ENCODE measurements around the gene PLPP3.

The PLPP3 gene

GRCh38 chr1:56547977-56548376, 31.4 kb downstream of the PLPP3 start:
- no peak for DNase-seq (ENCODE audit: low spot score)

DNA sequence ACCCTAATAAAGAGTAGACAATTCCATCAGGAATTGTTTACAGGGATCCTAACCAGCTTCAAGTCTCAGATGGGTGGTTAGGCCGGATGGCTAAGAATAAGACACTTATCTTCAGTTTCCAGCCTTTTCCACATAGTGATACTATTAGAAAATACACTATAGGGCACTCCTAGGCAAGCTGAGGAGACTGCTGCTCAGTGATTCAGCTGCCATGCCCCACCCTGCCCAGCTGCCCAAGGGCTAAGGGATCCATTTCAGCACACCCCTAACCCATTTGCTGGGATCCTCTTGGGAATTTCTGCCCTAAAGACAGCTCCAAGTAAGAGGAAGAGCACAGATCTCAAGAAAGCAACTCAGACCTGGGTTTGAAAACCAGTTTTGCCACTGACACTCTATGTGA, 31.9 kb downstream of the PLPP3 start:
- DNase-seq (ENCODE audit: low spot score): no peak

- DNase-seq (ENCODE audit: low spot score): no peak
These were observed 33.7 kb downstream of the PLPP3 start for GRCh38 chr1:56545711-56546110.

DNA sequence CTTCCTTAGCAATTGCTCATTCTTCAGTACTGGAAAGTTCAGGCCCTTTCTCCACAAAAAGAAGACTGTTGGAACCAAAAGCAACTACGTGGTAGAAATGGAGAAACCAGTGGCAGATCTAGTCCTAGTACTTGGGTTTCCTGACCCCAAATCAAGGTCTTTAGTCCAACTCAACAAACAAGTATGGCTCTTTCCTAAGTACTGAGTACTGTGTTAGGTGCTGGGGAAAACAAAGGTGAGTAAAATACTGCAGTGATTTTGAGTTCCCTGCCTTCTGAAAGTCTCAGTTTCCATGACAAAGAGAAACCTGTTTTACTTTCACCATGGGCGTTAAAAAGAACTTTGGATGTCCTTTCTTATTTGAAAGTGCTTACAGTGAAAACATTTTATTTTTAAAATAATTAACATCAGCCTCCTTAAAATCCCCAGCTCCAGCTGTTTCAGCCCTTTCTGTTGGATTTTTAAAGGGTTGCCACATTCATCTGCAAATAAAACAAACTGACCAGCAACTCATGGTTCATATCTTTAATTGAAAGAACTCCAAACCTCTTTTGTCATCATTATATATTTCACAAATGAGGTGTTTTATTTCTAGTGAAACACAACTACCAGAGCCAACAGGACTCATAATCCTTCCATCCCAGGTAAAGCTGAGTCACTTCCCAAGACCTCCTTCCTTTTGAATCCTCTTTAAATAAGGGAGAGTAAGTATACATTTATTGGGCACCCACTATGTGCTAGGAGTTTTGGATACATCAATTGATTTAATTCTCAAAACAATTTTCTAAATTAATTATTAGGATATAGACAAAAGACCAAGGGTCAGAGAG, 35.4 kb downstream of the PLPP3 start:
- no peak for DNase-seq (ENCODE audit: low spot score)

- DNase-seq (ENCODE audit: low spot score): no peak
These were observed 36.7 kb downstream of the PLPP3 start for GRCh38 chr1:56542651-56543050.

DNA sequence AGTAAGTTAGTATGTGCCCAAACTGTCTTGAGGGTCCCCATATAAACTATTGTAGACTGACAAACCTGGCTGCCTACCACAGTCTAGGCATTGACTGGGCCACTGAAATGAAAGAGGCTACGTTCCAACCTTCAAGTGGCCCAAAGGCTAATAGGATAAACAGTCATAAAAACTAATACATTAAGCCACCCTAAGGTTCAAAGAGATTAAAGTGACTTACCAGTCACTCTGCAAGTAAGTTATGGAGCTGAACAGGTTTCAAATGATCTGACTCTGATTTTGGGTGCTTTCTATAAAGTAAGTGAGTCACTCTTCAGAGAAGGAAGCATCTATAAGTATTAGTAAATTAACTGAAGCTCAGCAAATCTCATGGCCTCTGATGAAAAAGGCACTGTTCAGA, 38.0 kb downstream of the PLPP3 start:
- DNase-seq (ENCODE audit: low spot score): no peak

- DNase-seq (ENCODE audit: low spot score): peak; percentile 13
These were observed 38.9 kb downstream of the PLPP3 start for GRCh38 chr1:56540467-56540866.

GRCh38 chr1:56539520-56539931, 39.8 kb downstream of the PLPP3 start:
- DNase-seq (ENCODE audit: low spot score): no peak

- no peak for DNase-seq (ENCODE audit: low spot score)
These were observed 40.8 kb downstream of the PLPP3 start for GRCh38 chr1:56538532-56538931.

DNA sequence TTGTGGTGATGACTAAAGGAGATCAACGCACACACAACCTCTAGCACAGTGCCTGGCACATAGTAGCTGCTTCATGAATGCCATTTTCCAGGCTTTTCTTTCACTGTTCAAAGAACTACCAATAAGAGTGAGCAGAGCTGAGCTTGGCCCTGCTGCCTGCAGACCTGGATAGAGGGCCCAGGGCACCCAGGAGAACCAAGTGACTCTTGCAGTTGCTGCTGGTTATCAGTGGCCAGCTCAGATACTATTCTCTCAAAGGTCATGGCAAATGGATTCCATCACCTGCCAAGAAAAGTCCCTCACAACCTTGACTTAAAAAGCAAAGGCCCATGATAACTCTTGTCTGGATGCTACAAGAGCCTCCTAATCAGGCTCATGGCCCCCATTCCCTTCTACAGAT, 41.7 kb downstream of the PLPP3 start:
- DNase-seq (ENCODE audit: low spot score): no peak

GRCh38 chr1:56535939-56536338, 43.4 kb downstream of the PLPP3 start:
- no peak for DNase-seq (ENCODE audit: low spot score)

DNA sequence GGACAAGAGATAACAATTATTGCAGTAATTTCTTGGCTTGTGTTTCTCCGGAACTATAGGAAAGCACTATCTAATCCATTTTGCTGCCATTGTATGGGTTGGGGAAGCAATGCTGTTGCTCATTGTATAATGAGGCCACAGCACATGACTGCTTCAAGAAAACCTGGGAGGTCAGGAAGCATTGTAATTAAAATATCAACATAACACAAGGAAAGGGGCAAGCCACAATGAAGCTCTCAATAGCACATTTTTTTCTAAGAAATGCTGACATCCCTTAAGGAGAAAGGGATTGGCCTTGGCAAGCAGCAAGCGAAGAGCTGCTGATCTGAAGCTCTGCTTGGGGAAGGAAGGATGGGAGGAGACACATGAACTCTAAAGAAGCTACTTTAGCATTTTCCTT, 44.0 kb downstream of the PLPP3 start:
- DNase-seq (ENCODE audit: low spot score): no peak

GRCh38 chr1:56534130-56534651, 45.2 kb downstream of the PLPP3 start:
- no peak for DNase-seq (ENCODE audit: low spot score)

- no peak for DNase-seq (ENCODE audit: low spot score)
These were observed 45.7 kb downstream of the PLPP3 start for GRCh38 chr1:56533621-56534020.

DNA sequence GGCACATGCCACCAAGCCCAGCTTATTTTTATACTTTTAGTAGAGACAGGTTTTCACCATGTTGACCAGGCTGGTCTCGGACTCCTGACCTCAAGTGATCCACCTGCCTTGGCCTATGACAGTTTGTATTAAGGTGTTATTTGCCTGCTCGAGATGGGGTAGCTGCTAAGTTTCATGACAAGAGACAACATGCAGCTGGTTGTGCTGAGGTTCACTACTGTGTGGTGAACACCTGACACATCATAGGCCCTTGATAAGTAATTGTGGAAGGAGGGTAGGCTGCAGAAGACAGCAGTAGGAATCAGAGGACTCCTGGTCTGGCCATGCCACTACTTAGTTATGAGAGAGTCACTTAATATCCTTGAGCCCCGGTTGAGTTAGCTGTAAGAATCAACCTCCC, 46.2 kb downstream of the PLPP3 start:
- no peak for DNase-seq (ENCODE audit: low spot score)

DNA sequence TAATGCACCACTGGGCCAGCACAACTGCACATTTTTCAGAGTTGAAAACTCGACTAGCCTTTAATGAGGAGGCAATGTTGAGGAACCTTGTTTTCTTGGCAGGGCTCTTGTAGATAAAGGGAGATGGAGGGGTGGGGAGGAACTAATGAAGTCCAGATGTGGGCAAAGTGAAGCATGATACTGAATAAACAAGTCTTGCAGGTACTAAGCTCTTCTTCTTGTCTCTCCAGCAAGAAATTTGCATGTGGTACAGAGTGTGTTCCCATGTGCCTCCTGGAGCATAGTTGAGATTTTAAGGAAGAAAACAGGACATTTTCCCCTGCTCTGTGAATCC, 47.0 kb downstream of the PLPP3 start:
- DNase-seq (ENCODE audit: low spot score): peak; percentile 15

DNA sequence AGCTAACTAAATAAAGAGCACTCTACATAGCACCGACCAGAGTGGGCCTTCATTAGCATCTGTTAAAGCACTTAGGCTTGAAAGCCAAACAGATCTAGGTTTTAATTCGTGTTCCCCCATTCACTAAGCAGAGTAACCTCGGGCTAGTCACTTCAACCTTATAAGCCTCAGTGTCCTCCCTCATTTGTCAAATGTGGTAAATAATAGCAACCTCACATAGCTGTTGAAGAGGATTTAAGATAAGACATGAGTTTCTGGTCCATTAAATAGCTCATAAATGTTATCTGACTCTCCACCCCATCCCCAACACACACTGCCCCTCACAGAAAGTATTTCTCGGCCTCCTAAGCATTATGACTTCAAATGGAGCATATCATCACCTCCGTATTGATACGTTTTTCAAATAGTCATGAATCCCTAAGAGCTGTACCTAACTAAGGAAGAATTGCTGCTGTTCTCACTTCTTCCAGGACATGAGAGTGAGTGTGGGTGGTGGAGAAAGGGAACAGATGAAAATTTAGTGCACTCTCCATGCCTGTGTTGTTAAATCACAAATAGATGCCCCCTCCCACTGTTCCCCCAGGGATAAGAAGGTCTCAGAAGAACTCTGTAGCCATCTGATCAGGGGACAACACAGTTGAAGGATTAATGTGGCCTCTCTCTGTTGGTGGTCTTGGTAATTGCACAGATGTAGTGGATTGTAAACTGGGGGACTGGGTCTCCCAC, 47.6 kb downstream of the PLPP3 start:
- no peak for DNase-seq (ENCODE audit: low spot score)

DNA sequence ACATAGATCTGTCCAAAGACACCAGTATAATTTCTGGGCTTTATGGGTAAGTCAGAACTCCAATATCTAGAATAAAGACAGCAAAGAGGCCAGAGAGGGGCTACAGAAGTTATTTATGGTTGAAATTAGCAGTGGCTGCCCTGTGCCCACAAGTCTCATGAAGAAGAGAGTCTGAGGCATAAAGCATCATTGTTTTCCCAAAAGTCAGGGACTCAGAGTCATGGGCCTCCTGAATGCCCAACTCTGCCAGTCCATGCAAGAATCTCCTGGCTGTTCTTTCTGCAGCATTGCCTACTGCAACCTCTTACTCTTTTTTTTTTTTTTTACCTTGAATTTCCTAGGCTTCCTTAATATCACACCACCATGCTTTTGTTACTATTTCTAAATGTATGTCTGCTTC, 49.6 kb downstream of the PLPP3 start:
- no peak for DNase-seq (ENCODE audit: low spot score)

GRCh38 chr1:56527548-56528302, 51.6 kb downstream of the PLPP3 start:
- DNase-seq (ENCODE audit: low spot score): no peak

- DNase-seq (ENCODE audit: low spot score): peak; percentile 9
These were observed 52.7 kb downstream of the PLPP3 start for GRCh38 chr1:56526571-56527174.

- peak; percentile 45 for DNase-seq (ENCODE audit: low spot score)
These were observed 53.8 kb downstream of the PLPP3 start for GRCh38 chr1:56525489-56526041.

DNA sequence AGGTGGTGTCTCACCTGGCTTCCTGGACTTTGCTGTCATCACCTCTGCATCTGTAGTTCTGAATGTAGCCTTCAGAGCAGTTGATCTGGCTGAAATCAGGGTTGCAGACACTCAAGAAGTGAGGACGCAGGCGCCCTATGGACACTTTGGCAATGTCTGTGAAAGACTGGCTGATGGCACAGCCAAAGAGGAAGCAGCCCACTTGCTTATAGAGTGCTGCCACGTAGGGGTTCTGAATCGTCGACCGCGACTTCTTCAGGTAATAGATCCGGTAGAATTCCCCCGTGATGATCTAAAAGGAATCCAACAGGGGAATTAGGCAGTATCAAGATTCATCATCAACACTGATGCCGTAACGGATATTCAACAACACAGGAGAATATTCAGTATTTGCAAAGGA, 55.1 kb downstream of the PLPP3 start:
- no peak for DNase-seq (ENCODE audit: low spot score)
